ENCODE measurements around the gene ABCC12.

DNA sequence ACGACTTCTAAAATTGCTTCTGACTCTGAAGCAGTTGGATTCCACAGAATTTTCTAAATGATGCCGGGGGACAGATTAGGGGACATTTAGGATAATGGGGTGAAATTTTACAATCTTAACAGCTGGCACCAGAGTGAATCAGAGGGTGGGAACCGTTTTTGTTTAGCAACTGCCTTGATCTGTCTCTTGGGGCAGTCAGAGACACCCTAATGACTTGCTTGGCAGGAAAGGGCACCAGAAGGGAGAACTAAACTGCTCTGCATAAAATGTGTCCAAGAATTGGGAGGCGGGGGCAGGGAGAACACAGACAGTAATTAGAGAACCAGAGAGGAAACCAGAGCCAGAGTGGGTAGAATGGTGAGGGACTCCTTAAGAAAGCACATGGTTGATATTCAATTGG is 6.1 kb upstream of the ABCC12 start:
- TF ChIP-seq EP300 (IDR thresholded peaks at IDR 0.05) (no peak), POLR2A (IDR thresholded peaks at IDR 0.05) (no peak)
- TF ChIP-seq, protein P1, sequence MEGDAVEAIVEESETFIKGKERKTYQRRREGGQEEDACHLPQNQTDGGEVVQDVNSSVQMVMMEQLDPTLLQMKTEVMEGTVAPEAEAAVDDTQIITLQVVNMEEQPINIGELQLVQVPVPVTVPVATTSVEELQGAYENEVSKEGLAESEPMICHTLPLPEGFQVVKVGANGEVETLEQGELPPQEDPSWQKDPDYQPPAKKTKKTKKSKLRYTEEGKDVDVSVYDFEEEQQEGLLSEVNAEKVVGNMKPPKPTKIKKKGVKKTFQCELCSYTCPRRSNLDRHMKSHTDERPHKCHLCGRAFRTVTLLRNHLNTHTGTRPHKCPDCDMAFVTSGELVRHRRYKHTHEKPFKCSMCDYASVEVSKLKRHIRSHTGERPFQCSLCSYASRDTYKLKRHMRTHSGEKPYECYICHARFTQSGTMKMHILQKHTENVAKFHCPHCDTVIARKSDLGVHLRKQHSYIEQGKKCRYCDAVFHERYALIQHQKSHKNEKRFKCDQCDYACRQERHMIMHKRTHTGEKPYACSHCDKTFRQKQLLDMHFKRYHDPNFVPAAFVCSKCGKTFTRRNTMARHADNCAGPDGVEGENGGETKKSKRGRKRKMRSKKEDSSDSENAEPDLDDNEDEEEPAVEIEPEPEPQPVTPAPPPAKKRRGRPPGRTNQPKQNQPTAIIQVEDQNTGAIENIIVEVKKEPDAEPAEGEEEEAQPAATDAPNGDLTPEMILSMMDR (IDR thresholded peaks at IDR 0.05) = no peak
